Heart left ventricle (tissue), 13 donors: ENCODE results near the gene ADGRB3.
"Not testable (repeated sequence)": the region's sequence is repeated elsewhere in the genome, so short reads cannot be mapped to it uniquely, and the experiment has no call there.

Source experiments
- POLR2A ChIP-seq, 2 donors: fragments of 450-650 bp; IDR thresholded peaks; one replicate each; pipeline ENCODE4 v1.6.1; 2017; ENCODE audit warnings: antibody characterized with exemption in 2 of 2, mild to moderate bottlenecking in 2 of 2, moderate library complexity in 2 of 2
- TF ChIP-seq, protein P1 (sequence below), 12 donors: fragments of 200-600 bp; sonication (generic) in 4 of 12; IDR thresholded peaks; one replicate each; pipeline versions ENCODE4 v1.5.0 to v1.8.0; 2018 to 2022; ENCODE audit warnings: antibody characterized with exemption in 12 of 12, mild to moderate bottlenecking in 5 of 12
- donor health status: ischemic (EF 13 %, LVEDD 7.1; RV severe dilation, severe dysfunction).
- donor health status: DM: no; HTN: yes; CAD: no.
- donor health status: DM: no; HTN: no; CAD: no.
- donor health status: ischemic (EF 25% LVEDD 6.9; RV normal size, moderate dysfunction).
- donor health status: ischemic (EF 25% LVEDD 5.7; RV mildly dilated, moderate dysfunction).
- donor health status: ischemic (EF 35%, LVEDD 5.7; RV mildly dilated, moderate dysfunction).
- donor health status: nonischemic (EF 11% LVEDD 7.7; RV severe dilation, severe dysfunction).
- donor health status: DM: yes; HTN: yes; CAD: no.
- donor health status: PGD.
- donor health status: ischemic (EF 29% LVEDD 5.4; RV normal size, mild dysfunction).
- donor health status: nonischemic (EF 23%, LVEDD 6.1; RV moderate dilation, normal function).

DNA sequence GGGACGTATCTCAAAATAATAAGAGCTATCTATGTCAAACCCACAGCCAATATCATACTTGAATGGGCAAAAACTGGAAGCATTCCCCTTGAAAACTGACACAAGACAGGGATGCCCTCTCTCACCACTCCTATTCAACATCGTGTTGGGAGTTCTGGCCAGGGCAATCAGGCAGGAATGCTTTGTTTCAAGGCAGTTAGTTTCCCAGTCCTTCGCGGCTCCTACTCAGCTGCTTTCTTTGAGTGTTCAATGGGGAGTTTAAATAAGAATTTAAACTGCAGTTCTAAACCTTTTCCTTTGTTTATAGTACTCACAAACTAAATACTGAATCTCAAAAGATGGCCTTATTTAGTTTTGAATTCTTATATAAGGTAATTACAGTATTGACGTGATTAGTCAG is 179.9 kb downstream of the ADGRB3 start:
- TF ChIP-seq, protein P1, sequence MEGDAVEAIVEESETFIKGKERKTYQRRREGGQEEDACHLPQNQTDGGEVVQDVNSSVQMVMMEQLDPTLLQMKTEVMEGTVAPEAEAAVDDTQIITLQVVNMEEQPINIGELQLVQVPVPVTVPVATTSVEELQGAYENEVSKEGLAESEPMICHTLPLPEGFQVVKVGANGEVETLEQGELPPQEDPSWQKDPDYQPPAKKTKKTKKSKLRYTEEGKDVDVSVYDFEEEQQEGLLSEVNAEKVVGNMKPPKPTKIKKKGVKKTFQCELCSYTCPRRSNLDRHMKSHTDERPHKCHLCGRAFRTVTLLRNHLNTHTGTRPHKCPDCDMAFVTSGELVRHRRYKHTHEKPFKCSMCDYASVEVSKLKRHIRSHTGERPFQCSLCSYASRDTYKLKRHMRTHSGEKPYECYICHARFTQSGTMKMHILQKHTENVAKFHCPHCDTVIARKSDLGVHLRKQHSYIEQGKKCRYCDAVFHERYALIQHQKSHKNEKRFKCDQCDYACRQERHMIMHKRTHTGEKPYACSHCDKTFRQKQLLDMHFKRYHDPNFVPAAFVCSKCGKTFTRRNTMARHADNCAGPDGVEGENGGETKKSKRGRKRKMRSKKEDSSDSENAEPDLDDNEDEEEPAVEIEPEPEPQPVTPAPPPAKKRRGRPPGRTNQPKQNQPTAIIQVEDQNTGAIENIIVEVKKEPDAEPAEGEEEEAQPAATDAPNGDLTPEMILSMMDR (IDR thresholded peaks at IDR 0.05), result not testable (repeated sequence)
- not testable (repeated sequence) for TF ChIP-seq POLR2A (IDR thresholded peaks at IDR 0.05)
